ENCODE measurements around the gene DMTF1.
"Not testable (repeated sequence)": the region's sequence is repeated elsewhere in the genome, so short reads cannot be mapped to it uniquely, and the experiment has no call there.

DMTF1 gene

GRCh38 chr7:87113077-87113476 lies 39.2 kb upstream of the DMTF1 start:
- no peaks in the 10 kb centered on the region for H3F3A ChIP-seq (ENCODE audit: low read depth)
- H3K4me2 ChIP-seq (ENCODE audit: low read depth, low read length, poor library complexity, severe bottlenecking), result no peak overlapping the region
- H3K27me3 ChIP-seq (ENCODE audit: insufficient read depth, low read length, poor library complexity, severe bottlenecking), result no peaks in the 10 kb centered on the region
- H3K9me2 ChIP-seq (replicated peaks; ENCODE audit: low read depth, low read length), result no peaks in the 10 kb centered on the region
- no peak for TF ChIP-seq EZH2phosphoT487 (IDR thresholded peaks at IDR 0.05; ENCODE audit: borderline replicate concordance)
- TF ChIP-seq, protein P1, sequence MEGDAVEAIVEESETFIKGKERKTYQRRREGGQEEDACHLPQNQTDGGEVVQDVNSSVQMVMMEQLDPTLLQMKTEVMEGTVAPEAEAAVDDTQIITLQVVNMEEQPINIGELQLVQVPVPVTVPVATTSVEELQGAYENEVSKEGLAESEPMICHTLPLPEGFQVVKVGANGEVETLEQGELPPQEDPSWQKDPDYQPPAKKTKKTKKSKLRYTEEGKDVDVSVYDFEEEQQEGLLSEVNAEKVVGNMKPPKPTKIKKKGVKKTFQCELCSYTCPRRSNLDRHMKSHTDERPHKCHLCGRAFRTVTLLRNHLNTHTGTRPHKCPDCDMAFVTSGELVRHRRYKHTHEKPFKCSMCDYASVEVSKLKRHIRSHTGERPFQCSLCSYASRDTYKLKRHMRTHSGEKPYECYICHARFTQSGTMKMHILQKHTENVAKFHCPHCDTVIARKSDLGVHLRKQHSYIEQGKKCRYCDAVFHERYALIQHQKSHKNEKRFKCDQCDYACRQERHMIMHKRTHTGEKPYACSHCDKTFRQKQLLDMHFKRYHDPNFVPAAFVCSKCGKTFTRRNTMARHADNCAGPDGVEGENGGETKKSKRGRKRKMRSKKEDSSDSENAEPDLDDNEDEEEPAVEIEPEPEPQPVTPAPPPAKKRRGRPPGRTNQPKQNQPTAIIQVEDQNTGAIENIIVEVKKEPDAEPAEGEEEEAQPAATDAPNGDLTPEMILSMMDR (conservative IDR thresholded peaks at IDR 0.05; ENCODE audit: low read length), result no peak
- no peak overlapping the region for H3K9ac ChIP-seq (ENCODE audit: low read depth, low read length, poor library complexity, severe bottlenecking)
- no peak overlapping the region for H2AFZ ChIP-seq (ENCODE audit: low read length)
- H3K9me3 ChIP-seq (ENCODE audit: insufficient read depth, low read depth, low read length), result no peaks in the 10 kb centered on the region; the same call in 1 of the 2 replicates
- no peaks in the 10 kb centered on the region for H3K36me3 ChIP-seq (ENCODE audit: insufficient read depth, low read length)
- H3K79me2 ChIP-seq (ENCODE audit: insufficient read depth, low read length), result no peaks in the 10 kb centered on the region
- no peak overlapping the region for H3K4me3 ChIP-seq (ENCODE audit: low read length, poor library complexity, severe bottlenecking)
- H3K4me1 ChIP-seq (ENCODE audit: insufficient read depth, low read length, poor library complexity, severe bottlenecking), result no peaks in the 10 kb centered on the region
- no peaks in the 10 kb centered on the region for H4K20me1 ChIP-seq (ENCODE audit: insufficient read depth, low read length, poor library complexity, severe bottlenecking)

DNA sequence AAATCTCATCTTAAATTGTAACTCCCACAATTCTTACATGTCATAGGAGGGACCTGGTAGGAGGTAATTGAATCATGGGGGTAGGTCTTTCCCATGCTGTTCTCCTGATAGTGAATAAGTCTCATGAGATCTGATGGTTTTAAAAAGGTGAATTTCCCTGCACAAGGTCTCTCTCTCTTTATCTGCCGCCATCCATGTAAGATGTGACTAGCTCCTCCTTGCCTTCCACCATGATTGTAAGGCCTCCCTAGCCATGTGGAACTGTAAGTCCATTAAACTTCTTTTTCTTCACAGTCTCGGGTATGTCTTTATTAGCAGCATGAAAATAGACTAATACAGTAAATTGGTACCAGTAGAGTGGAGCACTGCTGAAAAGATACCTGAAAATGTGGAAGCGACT lies 38.3 kb upstream of the DMTF1 start:
- not testable (repeated sequence) for H3K4me2 ChIP-seq (ENCODE audit: low read depth, low read length, poor library complexity, severe bottlenecking); H3K27me3 ChIP-seq (ENCODE audit: insufficient read depth, low read length, poor library complexity, severe bottlenecking); H3K4me3 ChIP-seq (ENCODE audit: low read length, poor library complexity, severe bottlenecking); H3K4me1 ChIP-seq (ENCODE audit: insufficient read depth, low read length, poor library complexity, severe bottlenecking); H3K36me3 ChIP-seq (ENCODE audit: insufficient read depth, low read length); H3K9me3 ChIP-seq (ENCODE audit: insufficient read depth, low read depth, low read length); H3F3A ChIP-seq (ENCODE audit: low read depth); H4K20me1 ChIP-seq (ENCODE audit: insufficient read depth, low read length, poor library complexity, severe bottlenecking); H3K9ac ChIP-seq (ENCODE audit: low read depth, low read length, poor library complexity, severe bottlenecking); H3K9me2 ChIP-seq (replicated peaks; ENCODE audit: low read depth, low read length); H3K79me2 ChIP-seq (ENCODE audit: insufficient read depth, low read length); H2AFZ ChIP-seq (ENCODE audit: low read length)

DNA sequence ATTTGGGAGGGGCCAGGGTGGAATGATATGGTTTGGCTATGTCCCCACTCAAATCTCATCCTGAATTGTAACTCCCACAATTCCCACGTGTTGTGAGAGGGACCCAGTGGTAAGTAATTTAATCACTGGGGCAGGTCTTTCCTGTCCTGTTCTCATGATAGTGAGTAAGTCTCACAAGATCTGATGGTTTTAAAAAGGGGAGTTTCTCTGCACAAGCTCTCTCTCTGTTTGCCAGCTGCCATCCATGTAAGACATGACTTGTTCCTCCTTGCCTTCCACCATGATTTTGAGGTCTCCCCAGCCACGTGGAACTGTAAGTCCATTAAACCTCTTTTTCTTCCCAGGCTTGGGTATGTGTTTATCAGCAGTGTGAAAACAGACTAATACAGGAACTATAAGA lies 36.5 kb upstream of the DMTF1 start:
- not testable (repeated sequence) for H3K9me3 ChIP-seq (ENCODE audit: insufficient read depth, low read depth, low read length); H3K9me2 ChIP-seq (replicated peaks; ENCODE audit: low read depth, low read length); H3K4me1 ChIP-seq (ENCODE audit: insufficient read depth, low read length, poor library complexity, severe bottlenecking); H3K79me2 ChIP-seq (ENCODE audit: insufficient read depth, low read length); H2AFZ ChIP-seq (ENCODE audit: low read length); H3K36me3 ChIP-seq (ENCODE audit: insufficient read depth, low read length); H3K4me2 ChIP-seq (ENCODE audit: low read depth, low read length, poor library complexity, severe bottlenecking); H3K4me3 ChIP-seq (ENCODE audit: low read length, poor library complexity, severe bottlenecking); H3F3A ChIP-seq (ENCODE audit: low read depth); H4K20me1 ChIP-seq (ENCODE audit: insufficient read depth, low read length, poor library complexity, severe bottlenecking); H3K9ac ChIP-seq (ENCODE audit: low read depth, low read length, poor library complexity, severe bottlenecking); H3K27me3 ChIP-seq (ENCODE audit: insufficient read depth, low read length, poor library complexity, severe bottlenecking)

GRCh38 chr7:87116315-87116714 lies 35.9 kb upstream of the DMTF1 start:
- Histone ChIP-seq H2AFZ (ENCODE audit: low read length) (no peak overlapping the region), H4K20me1 (ENCODE audit: insufficient read depth, low read length, poor library complexity, severe bottlenecking) (no peaks in the 10 kb centered on the region), H3K9me2 (replicated peaks; ENCODE audit: low read depth, low read length) (no peaks in the 10 kb centered on the region), H3K79me2 (ENCODE audit: insufficient read depth, low read length) (no peaks in the 10 kb centered on the region), H3F3A (ENCODE audit: low read depth) (no peaks in the 10 kb centered on the region), H3K27me3 (ENCODE audit: insufficient read depth, low read length, poor library complexity, severe bottlenecking) (no peaks in the 10 kb centered on the region), H3K4me2 (ENCODE audit: low read depth, low read length, poor library complexity, severe bottlenecking) (no peak overlapping the region), H3K9ac (ENCODE audit: low read depth, low read length, poor library complexity, severe bottlenecking) (no peak overlapping the region), H3K9me3 (ENCODE audit: insufficient read depth, low read depth, low read length) (no peaks in the 10 kb centered on the region; the same call in 1 of the 2 replicates), H3K36me3 (ENCODE audit: insufficient read depth, low read length) (no peaks in the 10 kb centered on the region), H3K4me1 (ENCODE audit: insufficient read depth, low read length, poor library complexity, severe bottlenecking) (no peaks in the 10 kb centered on the region), H3K4me3 (ENCODE audit: low read length, poor library complexity, severe bottlenecking) (no peak overlapping the region)
- TF ChIP-seq, protein P1 (conservative IDR thresholded peaks at IDR 0.05; ENCODE audit: low read length), result no peak
- TF ChIP-seq EZH2phosphoT487 (IDR thresholded peaks at IDR 0.05; ENCODE audit: borderline replicate concordance), result no peak

All from Loucy (cell line).